GM20000 (cell line): ENCODE data around the gene PPARD.

Experiments
- DNase-seq: peaks from one replicate; pipeline ENCODE4 v3.0.0; 2012; ENCODE audit warnings: low spot score
- CTCF ChIP-seq: IDR thresholded peaks from 2 replicates; pipeline ENCODE4 v1.5.1; 2012; ENCODE audit warnings: mild to moderate bottlenecking, control low read depth; ENCODE audit errors: extremely low read depth, missing control alignments

Gene PPARD

GRCh38 chr6:35362200-35362599, 19.8 kb downstream of the PPARD start:
- TF ChIP-seq CTCF = no peak
- DNase-seq = no peak

GRCh38 chr6:35363293-35363750, 21.0 kb downstream of the PPARD start:
- TF ChIP-seq CTCF = no peak
- DNase-seq = no peak

GRCh38 chr6:35365594-35366203, 23.3 kb downstream of the PPARD start:
- no peak for DNase-seq
- no peak for TF ChIP-seq CTCF

- DNase-seq = no peak
- no peak for TF ChIP-seq CTCF
Observed at GRCh38 chr6:35366204-35366596, 23.8 kb downstream of the PPARD start.

- no peak for DNase-seq
- no peak for TF ChIP-seq CTCF
Observed at GRCh38 chr6:35367646-35368037, 25.3 kb downstream of the PPARD start.

GRCh38 chr6:35368038-35368887, 25.9 kb downstream of the PPARD start:
- TF ChIP-seq CTCF = no peak
- peak; percentile 56 for DNase-seq

GRCh38 chr6:35370124-35370741, 27.9 kb downstream of the PPARD start:
- TF ChIP-seq CTCF = no peak
- DNase-seq = peak; percentile 69
